Suprapubic skin (tissue), 4 donors: Measurements from ENCODE around the gene SMYD3.

Source experiments
- EP300 ChIP-seq: sonication (generic); formaldehyde crosslinking; IDR thresholded peaks from one replicate; pipeline ENCODE4 v1.6.1; 2017; ENCODE audit warnings: antibody characterized with exemption
- POLR2A ChIP-seq, 2 donors: fragments of 450-650 bp; IDR thresholded peaks; one replicate each; pipeline ENCODE4 v1.6.1; 2017; ENCODE audit warnings: antibody characterized with exemption in 2 of 2, mild to moderate bottlenecking in 2 of 2, moderate library complexity in 2 of 2
- POLR2AphosphoS5 ChIP-seq, 3 donors: sonication (generic); formaldehyde crosslinking; IDR thresholded peaks; one replicate each; pipeline ENCODE4 v1.6.1; 2017; ENCODE audit warnings: antibody characterized with exemption in 3 of 3
- TF ChIP-seq, protein P1 (sequence below), 2 donors: fragments of 200-600 bp in 1 of 2; fragments of 450-650 bp in 1 of 2; sonication (generic) in 1 of 2; IDR thresholded peaks; one replicate each; pipeline ENCODE4 v1.5.1; 2016 to 2019; ENCODE audit warnings: antibody characterized with exemption in 2 of 2, mild to moderate bottlenecking in 1 of 2, moderate library complexity in 1 of 2

DNA sequence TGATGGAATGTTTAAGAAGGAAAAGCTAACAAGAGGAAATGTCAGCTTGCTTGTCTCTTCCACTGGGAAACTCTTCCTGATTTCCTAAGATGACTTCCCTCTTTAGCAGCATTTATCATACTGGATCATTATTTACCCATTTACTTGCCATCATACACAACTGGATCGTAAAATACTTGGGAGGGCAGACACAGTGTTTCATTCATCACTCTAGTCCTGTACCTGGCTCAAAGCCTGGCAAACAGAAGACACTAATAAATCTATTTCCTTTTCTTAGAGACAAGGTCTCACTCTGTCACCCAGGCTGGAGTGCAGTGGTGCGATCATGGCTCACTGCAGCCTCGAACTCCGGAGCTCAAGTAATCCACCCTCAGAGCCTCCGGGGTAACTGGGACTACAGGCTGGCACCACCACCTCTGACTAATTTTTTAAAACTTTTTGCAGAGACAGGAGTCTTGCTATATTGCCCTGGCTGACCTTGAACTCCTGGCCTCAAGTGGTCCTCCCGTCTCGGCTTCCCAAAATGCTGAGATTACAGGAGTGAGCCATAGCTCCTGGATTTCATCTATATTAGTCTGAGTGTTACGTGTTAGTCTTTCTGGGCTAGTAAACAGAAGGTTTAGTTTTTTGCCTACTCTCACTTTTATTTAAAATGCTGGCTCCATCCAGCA lies 574.6 kb downstream of the SMYD3 start:
- TF ChIP-seq, protein P1, sequence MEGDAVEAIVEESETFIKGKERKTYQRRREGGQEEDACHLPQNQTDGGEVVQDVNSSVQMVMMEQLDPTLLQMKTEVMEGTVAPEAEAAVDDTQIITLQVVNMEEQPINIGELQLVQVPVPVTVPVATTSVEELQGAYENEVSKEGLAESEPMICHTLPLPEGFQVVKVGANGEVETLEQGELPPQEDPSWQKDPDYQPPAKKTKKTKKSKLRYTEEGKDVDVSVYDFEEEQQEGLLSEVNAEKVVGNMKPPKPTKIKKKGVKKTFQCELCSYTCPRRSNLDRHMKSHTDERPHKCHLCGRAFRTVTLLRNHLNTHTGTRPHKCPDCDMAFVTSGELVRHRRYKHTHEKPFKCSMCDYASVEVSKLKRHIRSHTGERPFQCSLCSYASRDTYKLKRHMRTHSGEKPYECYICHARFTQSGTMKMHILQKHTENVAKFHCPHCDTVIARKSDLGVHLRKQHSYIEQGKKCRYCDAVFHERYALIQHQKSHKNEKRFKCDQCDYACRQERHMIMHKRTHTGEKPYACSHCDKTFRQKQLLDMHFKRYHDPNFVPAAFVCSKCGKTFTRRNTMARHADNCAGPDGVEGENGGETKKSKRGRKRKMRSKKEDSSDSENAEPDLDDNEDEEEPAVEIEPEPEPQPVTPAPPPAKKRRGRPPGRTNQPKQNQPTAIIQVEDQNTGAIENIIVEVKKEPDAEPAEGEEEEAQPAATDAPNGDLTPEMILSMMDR (IDR thresholded peaks at IDR 0.05), result no peak
- TF ChIP-seq POLR2AphosphoS5 (IDR thresholded peaks at IDR 0.05) (no peak), POLR2A (IDR thresholded peaks at IDR 0.05) (no peak), EP300 (no peak)
